ENCODE measurements around the gene PAPLN.
A peak's percentile ranks its signal among the peaks of the same experiment; 100 is the strongest.

Gene PAPLN

DNA sequence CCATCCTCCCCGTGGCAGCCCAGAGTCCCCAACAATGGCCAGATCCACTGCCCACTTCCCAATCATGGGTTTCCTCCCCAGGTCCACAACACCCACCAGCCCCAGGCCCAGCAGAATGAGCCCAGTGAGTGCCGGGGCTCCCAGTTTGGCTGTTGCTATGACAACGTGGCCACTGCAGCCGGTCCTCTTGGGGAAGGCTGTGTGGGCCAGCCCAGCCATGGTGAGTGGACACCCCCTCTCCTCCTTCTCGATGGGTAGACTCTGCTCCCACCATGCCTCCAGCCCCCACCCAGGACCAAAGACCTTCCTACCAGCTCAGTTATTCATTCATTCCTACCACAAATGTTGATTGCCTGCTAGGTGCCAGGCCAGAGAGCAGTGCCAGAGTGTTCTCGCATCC is 23.8 kb downstream of the PAPLN start:
- DNase-seq (ENCODE audit: low read depth) = no peak

DNA sequence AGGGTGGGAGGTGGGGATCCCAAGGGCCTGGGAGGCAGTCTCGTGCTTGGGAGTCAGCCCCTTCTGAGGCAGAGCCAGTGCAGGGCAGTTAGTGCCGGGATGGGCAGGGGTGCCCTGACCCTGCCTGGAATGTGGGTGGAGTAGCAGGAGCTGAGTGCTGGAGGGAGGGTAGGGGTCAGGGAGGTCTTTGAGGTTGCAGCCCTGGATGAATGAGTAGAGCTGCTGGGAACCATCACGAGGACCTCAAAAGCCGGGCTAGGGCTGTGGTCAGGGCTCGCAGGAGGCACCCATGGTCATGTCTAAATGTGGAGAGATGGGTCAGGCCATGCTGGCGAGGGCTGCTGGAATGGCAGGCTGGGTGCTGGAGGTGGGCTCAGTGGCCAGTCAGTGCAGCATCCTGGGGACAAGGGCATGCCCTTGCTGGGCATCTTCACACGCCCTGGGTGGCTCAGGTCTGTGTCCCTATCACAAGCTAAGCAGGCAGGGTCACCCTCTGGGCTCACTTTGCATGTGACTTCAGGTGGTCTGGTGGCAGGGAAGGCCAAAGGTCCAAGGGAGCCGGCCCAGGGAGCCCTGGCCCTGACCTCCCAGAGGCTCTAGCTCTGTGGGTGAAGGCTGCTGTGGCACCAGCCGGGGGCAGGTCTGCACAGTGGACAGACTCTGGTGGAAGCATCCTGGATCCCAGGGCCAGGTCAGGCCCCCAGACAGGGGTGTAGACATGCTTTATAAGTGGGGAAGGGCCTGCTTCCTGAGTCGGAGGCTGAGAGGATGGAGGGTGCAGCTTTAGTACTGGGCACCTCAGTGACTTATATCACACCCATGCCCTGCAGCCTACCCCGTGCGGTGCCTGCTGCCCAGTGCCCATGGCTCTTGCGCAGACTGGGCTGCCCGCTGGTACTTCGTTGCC is 24.5 kb downstream of the PAPLN start:
- DNase-seq (ENCODE audit: low read depth) = no peak

GRCh38 chr14:73262427-73263183 is 25.3 kb downstream of the PAPLN start:
- DNase-seq (ENCODE audit: low read depth) = no peak

GRCh38 chr14:73263606-73264005 is 26.3 kb downstream of the PAPLN start:
- DNase-seq (ENCODE audit: low read depth) = no peak

- no peak for DNase-seq (ENCODE audit: low read depth)
These were observed 27.0 kb downstream of the PAPLN start for GRCh38 chr14:73264080-73264884.

GRCh38 chr14:73264885-73265720 is 27.8 kb downstream of the PAPLN start:
- DNase-seq (ENCODE audit: low read depth) = no peak

- DNase-seq (ENCODE audit: low read depth) = no peak
These were observed 28.4 kb downstream of the PAPLN start for GRCh38 chr14:73265721-73266046.

DNA sequence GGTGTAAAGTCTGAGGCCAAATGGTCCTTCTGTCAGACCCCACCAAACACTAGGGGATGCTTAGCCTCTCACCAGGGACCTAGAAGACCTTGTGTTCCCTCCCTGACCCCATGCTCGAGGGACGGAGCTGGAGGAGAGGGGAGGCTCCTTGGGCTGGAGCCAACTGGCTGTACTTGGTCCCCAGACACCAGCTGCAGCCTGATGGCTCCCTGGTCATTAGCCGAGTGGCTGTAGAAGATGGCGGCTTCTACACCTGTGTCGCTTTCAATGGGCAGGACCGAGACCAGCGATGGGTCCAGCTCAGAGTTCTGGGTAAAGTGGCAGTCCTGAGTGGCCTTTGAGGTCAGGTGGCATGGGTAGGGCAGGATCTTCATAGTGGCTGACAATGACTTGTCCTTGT is 29.0 kb downstream of the PAPLN start:
- DNase-seq (ENCODE audit: low read depth) = no peak

GRCh38 chr14:73267474-73267873 is 30.2 kb downstream of the PAPLN start:
- no peak for DNase-seq (ENCODE audit: low read depth)

GRCh38 chr14:73269729-73270531 is 32.6 kb downstream of the PAPLN start:
- DNase-seq (ENCODE audit: low read depth) = peak; percentile 35

- no peak for DNase-seq (ENCODE audit: low read depth)
These were observed 35.1 kb downstream of the PAPLN start for GRCh38 chr14:73272393-73272792.

GRCh38 chr14:73273799-73274198 is 36.5 kb downstream of the PAPLN start:
- DNase-seq (ENCODE audit: low read depth) = no peak

DNA sequence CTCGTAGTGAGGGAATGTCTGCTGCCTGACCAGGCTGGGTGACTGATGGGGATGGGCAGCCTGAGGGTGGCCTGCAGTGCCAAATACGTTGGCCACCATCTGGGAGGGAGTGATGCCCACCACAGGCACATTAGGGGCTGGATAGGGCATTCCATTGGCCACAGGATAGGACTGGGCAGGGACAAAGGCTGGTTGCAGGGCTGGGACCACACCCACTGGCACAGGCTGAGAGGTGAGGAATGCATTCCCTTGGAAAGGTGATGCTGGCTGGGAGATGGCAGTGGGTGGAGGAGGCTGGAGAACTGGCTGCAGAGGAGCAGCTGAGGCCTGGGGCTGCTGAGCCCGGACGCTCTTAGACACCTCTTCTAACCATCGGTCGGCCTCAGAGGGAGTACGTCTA is 39.5 kb downstream of the PAPLN start:
- no peak for DNase-seq (ENCODE audit: low read depth)

DNA sequence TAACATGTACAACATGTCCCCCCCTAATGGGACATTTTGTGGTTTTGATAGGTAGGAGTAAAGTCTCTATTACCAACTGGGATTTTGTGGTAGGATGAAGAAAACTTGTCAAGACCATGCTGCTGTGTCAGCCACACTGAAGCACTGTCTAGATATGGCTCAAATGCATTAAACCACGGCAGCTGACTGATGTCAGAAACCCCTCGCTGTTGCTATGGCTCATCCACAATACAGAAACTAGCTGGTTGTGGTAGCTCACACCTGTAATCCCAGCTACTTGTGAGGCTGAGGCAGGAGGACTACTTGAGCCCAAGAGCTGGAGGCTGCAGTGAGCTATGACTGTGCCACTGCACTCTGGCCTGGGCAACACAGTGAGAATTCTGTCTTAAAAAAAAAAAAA is 40.1 kb downstream of the PAPLN start:
- no peak for DNase-seq (ENCODE audit: low read depth)

DNA sequence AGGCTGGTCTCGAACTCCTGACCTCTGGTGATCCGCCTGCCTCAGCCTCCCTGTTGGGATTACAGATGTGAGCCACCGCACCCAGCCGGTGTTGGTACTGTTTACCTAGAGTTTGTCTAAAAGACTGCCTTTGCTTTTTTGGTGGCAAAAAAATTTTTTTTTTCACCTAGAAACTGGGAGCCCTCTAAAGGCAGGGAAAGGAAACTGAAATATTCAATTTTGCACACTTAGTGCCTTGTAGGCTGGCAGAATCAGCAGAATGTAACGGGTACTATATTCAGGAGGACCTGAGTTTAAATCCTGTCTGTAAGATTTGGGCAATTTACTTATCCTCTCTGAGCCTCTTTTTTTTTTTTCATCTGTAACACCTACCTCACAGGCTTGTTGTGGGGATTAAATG is 43.6 kb downstream of the PAPLN start:
- DNase-seq (ENCODE audit: low read depth) = no peak

- peak; percentile 47 for DNase-seq (ENCODE audit: low read depth)
These were observed 46.5 kb downstream of the PAPLN start for GRCh38 chr14:73283608-73284379.

DNA sequence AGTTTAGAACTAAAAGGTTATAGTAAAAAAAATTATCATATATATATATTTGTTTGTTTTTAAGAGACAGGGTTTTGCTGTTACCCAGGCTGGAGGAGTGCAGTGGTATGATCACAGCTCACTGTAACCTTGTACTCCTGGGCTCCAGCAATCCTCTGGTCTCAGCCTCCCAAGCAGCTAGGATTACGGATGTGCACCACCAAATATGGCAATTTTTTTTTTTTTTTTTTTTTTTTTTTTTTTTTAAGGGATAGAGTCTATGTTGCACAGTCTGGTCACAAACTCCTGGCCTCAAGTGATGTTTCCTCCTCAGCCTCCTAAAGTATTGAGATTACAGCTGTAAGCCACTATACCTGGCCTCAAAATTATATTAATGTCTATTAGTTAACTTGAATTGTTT is 48.7 kb downstream of the PAPLN start:
- no peak for DNase-seq (ENCODE audit: low read depth)

DNA sequence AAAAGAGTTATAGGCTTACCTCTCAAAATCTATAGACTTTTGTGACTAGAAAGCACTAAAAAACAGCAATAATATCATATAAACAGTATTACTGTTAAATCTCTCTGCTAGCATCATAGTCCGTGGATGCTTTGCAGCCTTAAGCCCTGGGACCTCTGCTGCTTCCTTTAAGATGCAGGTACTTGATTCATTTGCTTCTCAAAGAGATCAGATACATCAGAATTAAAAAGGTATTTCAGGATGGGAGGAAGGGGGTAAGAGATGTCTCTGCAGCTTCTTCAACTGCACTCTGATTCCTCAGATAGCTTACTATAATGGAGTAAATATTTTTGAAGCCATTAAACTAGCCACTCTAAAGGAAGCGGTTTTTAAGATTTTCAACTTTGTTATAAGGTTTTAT is 49.3 kb downstream of the PAPLN start:
- DNase-seq (ENCODE audit: low read depth) = no peak

GRCh38 chr14:73287071-73287470 is 49.8 kb downstream of the PAPLN start:
- no peak for DNase-seq (ENCODE audit: low read depth)

DNA sequence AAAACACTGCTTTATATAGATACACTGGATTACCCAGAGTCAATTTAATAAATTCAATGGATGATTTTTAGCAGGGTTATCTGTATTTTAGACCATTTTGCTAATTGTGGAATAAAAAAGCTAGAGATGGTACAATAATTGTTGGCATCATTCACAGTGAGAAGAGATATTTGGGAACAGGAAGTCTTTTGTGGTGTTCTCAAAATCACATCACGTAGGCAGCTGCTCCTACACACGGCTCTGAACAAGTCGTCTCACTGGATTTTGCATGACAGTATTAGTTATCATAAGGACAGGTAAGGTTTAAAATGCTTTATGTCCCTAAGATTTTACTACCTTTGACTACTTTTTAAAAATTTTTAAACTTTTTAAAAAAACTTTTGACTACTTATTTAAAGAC is 52.0 kb downstream of the PAPLN start:
- no peak for DNase-seq (ENCODE audit: low read depth)
